Liver (tissue), 9 donors: Measurements from ENCODE around the gene PRSS27. TPM values are rescaled to one million over a fixed set of nuclear protein-coding genes. Genes with fewer than 3 reads are reported as not detected.
A peak's percentile ranks its signal among the peaks of the same experiment; 100 is the strongest.

Experiments
- DNase-seq: peaks from one replicate; pipeline ENCODE4 v3.0.0-alpha.2; 2017; ENCODE audit warnings: low spot score
- H3K27ac ChIP-seq, 2 donors: one replicate each; pipeline ENCODE4 v1.7.0; 2013; ENCODE audit warnings: inconsistent platforms in 2 of 2, low read length in 2 of 2, control low read depth in 1 of 2, low read depth in 1 of 2, mild to moderate bottlenecking in 1 of 2
- H3K27me3 ChIP-seq, 4 donors: one replicate each; pipeline versions ENCODE4 v1.6.1 to v1.7.0; 2013; ENCODE audit warnings: low read length in 3 of 4, inconsistent platforms in 1 of 4, mild to moderate bottlenecking in 1 of 4, moderate library complexity in 1 of 4; ENCODE audit not compliant: control insufficient read depth in 4 of 4, insufficient read depth in 4 of 4
- H3K36me3 ChIP-seq, 4 donors: one replicate each; pipeline versions ENCODE4 v1.6.1 to v1.7.0; 2013; ENCODE audit warnings: low read length in 3 of 4, mild to moderate bottlenecking in 3 of 4, low read depth in 1 of 4, moderate library complexity in 1 of 4; ENCODE audit not compliant: control insufficient read depth in 4 of 4, insufficient read depth in 3 of 4
- H3K4me1 ChIP-seq, 4 donors: one replicate each; pipeline versions ENCODE4 v1.6.1 to v1.7.0; 2013; ENCODE audit warnings: low read length in 3 of 4, mild to moderate bottlenecking in 3 of 4, moderate library complexity in 1 of 4; ENCODE audit not compliant: control insufficient read depth in 4 of 4, insufficient read depth in 4 of 4
- H3K4me3 ChIP-seq, 3 donors: one replicate each; pipeline versions ENCODE4 v1.6.1 to v1.7.0; 2013; ENCODE audit warnings: low read length in 3 of 3, control low read depth in 1 of 3, low read depth in 1 of 3, mild to moderate bottlenecking in 1 of 3
- H3K9ac ChIP-seq, 2 donors: one replicate each; pipeline ENCODE4 v1.7.0; 2013; ENCODE audit warnings: low read length in 2 of 2, mild to moderate bottlenecking in 2 of 2, moderate library complexity in 2 of 2, control low read depth in 1 of 2, low read depth in 1 of 2
- H3K9me3 ChIP-seq, 4 donors: one replicate each; pipeline versions ENCODE4 v1.6.1 to v1.7.0; 2013; ENCODE audit warnings: low read length in 3 of 4; ENCODE audit not compliant: control insufficient read depth in 4 of 4
- ATF3 ChIP-seq: IDR thresholded peaks from 2 replicates; pipeline ENCODE4 v1.6.1; 2016; ENCODE audit warnings: antibody characterized with exemption
- CTCF ChIP-seq: fragments of 150-350 bp; IDR thresholded peaks from 2 replicates; pipeline ENCODE4 v1.5.1; 2017; ENCODE audit warnings: improper control_type of control experiment, low read depth, low read length; ENCODE audit not compliant: missing input control
- EGR1 ChIP-seq, 2 donors: IDR thresholded peaks; 2 replicates each; pipeline ENCODE4 v1.6.1; 2016 to 2018; ENCODE audit warnings: antibody characterized with exemption in 2 of 2, low read depth in 2 of 2
- FOXA1 ChIP-seq: IDR thresholded peaks from 2 replicates; pipeline ENCODE4 v1.6.1; 2016; ENCODE audit warnings: antibody characterized with exemption
- FOXA2 ChIP-seq: IDR thresholded peaks from 2 replicates; pipeline ENCODE4 v1.6.1; 2016; ENCODE audit warnings: antibody characterized with exemption
- GABPA ChIP-seq, 2 donors: IDR thresholded peaks in 1 of 2; conservative IDR thresholded peaks in 1 of 2; 2 replicates each; pipeline ENCODE4 v1.6.1; 2016; ENCODE audit warnings: antibody characterized with exemption in 2 of 2, mild to moderate bottlenecking in 1 of 2, moderate library complexity in 1 of 2
- HNF4A ChIP-seq, 2 donors: conservative IDR thresholded peaks; 2 replicates each; pipeline ENCODE4 v1.6.1; 2016; ENCODE audit warnings: antibody characterized with exemption in 2 of 2, mild to moderate bottlenecking in 2 of 2
- HNF4G ChIP-seq: IDR thresholded peaks from 2 replicates; pipeline ENCODE4 v1.6.1; 2016; ENCODE audit warnings: antibody characterized with exemption
- JUND ChIP-seq, 2 donors: IDR thresholded peaks; 2 replicates each; pipeline ENCODE4 v1.6.1; 2016; ENCODE audit warnings: antibody characterized with exemption in 2 of 2
- MAX ChIP-seq: IDR thresholded peaks from 2 replicates; pipeline ENCODE4 v1.6.1; 2016; ENCODE audit warnings: antibody characterized with exemption
- NR2F2 ChIP-seq: IDR thresholded peaks from 2 replicates; pipeline ENCODE4 v1.6.1; 2016; ENCODE audit warnings: antibody characterized with exemption
- RAD21 ChIP-seq, 2 donors: IDR thresholded peaks; 2 replicates each; pipeline ENCODE4 v1.6.1; 2016; ENCODE audit warnings: antibody characterized with exemption in 2 of 2, mild to moderate bottlenecking in 2 of 2
- RXRA ChIP-seq, 2 donors: IDR thresholded peaks; 2 replicates each; pipeline ENCODE4 v1.6.1; 2017 to 2018; ENCODE audit warnings: antibody characterized with exemption in 2 of 2, mild to moderate bottlenecking in 1 of 2
- SP1 ChIP-seq: IDR thresholded peaks from 2 replicates; pipeline ENCODE4 v1.6.1; 2018; ENCODE audit warnings: antibody characterized with exemption, mild to moderate bottlenecking
- TAF1 ChIP-seq: conservative IDR thresholded peaks from 2 replicates; pipeline ENCODE4 v1.6.1; 2016; ENCODE audit warnings: antibody characterized with exemption, mild to moderate bottlenecking
- YY1 ChIP-seq: IDR thresholded peaks from 2 replicates; pipeline ENCODE4 v1.6.1; 2016; ENCODE audit warnings: antibody characterized with exemption, mild to moderate bottlenecking
- WGBS: extraction: QIAGEN DNeasy Blood & Tissue Kit; methylation state at CpG from one replicate; pipeline ENCODE4 v1.1.7; 2013; 5-methylcytosine and 5-hydroxymethylcytosine counted together
- polyA plus RNA-seq, 2 donors: library from polyadenylated mRNA; stranded (reverse) in 1 of 2; unstranded in 1 of 2; fragments of 200-250 nt in 1 of 2; fragments of >200 nt in 1 of 2; fragmentation: Nextera tagmentation in 1 of 2; extraction: Ambion mirVana in 1 of 2; gene quantifications; one replicate each; pipeline versions ENCODE4 v1.2.1 to v1.2.3, GENCODE V29; 2013 to 2015
- total RNA-seq, 2 donors: library from RNA; depleted of rRNA; stranded (reverse); fragments of >200 nt; gene quantifications; one replicate each; pipeline ENCODE4 v1.2.3, GENCODE V29; 2014
- TF ChIP-seq, protein P1 (sequence below): IDR thresholded peaks from 2 replicates; pipeline ENCODE4 v1.6.1; 2016; ENCODE audit warnings: antibody characterized with exemption, mild to moderate bottlenecking
- TF ChIP-seq, protein P2 (sequence below): IDR thresholded peaks from 2 replicates; pipeline ENCODE4 v1.6.1; 2016; ENCODE audit warnings: antibody characterized with exemption
- donor health status: healthy.
- donor health status: healthy.
- donor health status: healthy.
- donor health status: healthy.
- donor health status: healthy.

Gene PRSS27
- total RNA-seq: 1 to 10 TPM in 1 of 2 donors, under 1 TPM in 1; 0.05 to 1.5 TPM
- polyA plus RNA-seq: under 1 TPM in 1 of 2 donors, not detected in 1; 0.22 TPM

GRCh38 chr16:2720064-2720457, at the start of gene PRSS27:
Gene PRSS27 (minus strand): TSS chr16:2720224. CDS start chr16:2720160, 64 bp downstream.
- Histone ChIP-seq H3K27me3 (no peaks in the 10 kb centered on the region), H3K9ac (no peak within 1 kb of the TSS), H3K4me3 (peak within 1 kb of the TSS in 2 of 3 donors; percentile 51 to 83), H3K9me3 (no peaks in the 10 kb centered on the region), H3K4me1 (peaks cover 13 to 21% (median 18%) of the 10 kb centered on the region in 4 donors), H3K27ac (peak within 1 kb of the TSS; percentile 51 to 74), H3K36me3 (no peaks in the 10 kb centered on the region)
- DNase-seq: no peak
- TF ChIP-seq GABPA (IDR thresholded peaks at IDR 0.05 in 1 of 2, conservative IDR thresholded peaks at IDR 0.05 in 1 of 2) (no peak), CTCF (no peak), SP1 (no peak), NR2F2 (no peak), ATF3 (no peak), FOXA2 (no peak), EGR1 (IDR thresholded peaks at IDR 0.05; ENCODE audit: low read depth in 2 of 2) (no peak), YY1 (no peak), TAF1 (no peak), HNF4G (no peak), RAD21 (IDR thresholded peaks at IDR 0.05) (no peak), JUND (IDR thresholded peaks at IDR 0.05) (no peak), MAX (no peak), RXRA (IDR thresholded peaks at IDR 0.05) (no peak)
- TF ChIP-seq, protein P1, sequence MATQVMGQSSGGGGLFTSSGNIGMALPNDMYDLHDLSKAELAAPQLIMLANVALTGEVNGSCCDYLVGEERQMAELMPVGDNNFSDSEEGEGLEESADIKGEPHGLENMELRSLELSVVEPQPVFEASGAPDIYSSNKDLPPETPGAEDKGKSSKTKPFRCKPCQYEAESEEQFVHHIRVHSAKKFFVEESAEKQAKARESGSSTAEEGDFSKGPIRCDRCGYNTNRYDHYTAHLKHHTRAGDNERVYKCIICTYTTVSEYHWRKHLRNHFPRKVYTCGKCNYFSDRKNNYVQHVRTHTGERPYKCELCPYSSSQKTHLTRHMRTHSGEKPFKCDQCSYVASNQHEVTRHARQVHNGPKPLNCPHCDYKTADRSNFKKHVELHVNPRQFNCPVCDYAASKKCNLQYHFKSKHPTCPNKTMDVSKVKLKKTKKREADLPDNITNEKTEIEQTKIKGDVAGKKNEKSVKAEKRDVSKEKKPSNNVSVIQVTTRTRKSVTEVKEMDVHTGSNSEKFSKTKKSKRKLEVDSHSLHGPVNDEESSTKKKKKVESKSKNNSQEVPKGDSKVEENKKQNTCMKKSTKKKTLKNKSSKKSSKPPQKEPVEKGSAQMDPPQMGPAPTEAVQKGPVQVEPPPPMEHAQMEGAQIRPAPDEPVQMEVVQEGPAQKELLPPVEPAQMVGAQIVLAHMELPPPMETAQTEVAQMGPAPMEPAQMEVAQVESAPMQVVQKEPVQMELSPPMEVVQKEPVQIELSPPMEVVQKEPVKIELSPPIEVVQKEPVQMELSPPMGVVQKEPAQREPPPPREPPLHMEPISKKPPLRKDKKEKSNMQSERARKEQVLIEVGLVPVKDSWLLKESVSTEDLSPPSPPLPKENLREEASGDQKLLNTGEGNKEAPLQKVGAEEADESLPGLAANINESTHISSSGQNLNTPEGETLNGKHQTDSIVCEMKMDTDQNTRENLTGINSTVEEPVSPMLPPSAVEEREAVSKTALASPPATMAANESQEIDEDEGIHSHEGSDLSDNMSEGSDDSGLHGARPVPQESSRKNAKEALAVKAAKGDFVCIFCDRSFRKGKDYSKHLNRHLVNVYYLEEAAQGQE: no peak
- TF ChIP-seq, protein P2, sequence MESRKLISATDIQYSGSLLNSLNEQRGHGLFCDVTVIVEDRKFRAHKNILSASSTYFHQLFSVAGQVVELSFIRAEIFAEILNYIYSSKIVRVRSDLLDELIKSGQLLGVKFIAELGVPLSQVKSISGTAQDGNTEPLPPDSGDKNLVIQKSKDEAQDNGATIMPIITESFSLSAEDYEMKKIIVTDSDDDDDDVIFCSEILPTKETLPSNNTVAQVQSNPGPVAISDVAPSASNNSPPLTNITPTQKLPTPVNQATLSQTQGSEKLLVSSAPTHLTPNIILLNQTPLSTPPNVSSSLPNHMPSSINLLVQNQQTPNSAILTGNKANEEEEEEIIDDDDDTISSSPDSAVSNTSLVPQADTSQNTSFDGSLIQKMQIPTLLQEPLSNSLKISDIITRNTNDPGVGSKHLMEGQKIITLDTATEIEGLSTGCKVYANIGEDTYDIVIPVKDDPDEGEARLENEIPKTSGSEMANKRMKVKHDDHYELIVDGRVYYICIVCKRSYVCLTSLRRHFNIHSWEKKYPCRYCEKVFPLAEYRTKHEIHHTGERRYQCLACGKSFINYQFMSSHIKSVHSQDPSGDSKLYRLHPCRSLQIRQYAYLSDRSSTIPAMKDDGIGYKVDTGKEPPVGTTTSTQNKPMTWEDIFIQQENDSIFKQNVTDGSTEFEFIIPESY: no peak
- 89% methylated on average over 26 of the region's 26 CpGs for WGBS

- Histone ChIP-seq H3K27ac (no peak overlapping the region), H3K4me3 (no peak overlapping the region), H3K36me3 (peaks cover 43 to 90% (median 60%) of the 10 kb centered on the region in 4 donors), H3K9ac (no peak overlapping the region), H3K27me3 (no peaks in the 10 kb centered on the region), H3K9me3 (no peaks in the 10 kb centered on the region), H3K4me1 (peaks cover 0 to 2% (median 0%) of the 10 kb centered on the region in 4 donors)
- 83% methylated on average over 14 of the region's 14 CpGs for WGBS
- DNase-seq: no peak
- TF ChIP-seq SP1 (no peak), HNF4A (conservative IDR thresholded peaks at IDR 0.05) (no peak), RXRA (IDR thresholded peaks at IDR 0.05) (no peak), GABPA (IDR thresholded peaks at IDR 0.05 in 1 of 2, conservative IDR thresholded peaks at IDR 0.05 in 1 of 2) (no peak), HNF4G (no peak), FOXA1 (no peak), ATF3 (no peak), TAF1 (no peak)
- TF ChIP-seq, protein P2: no peak
- TF ChIP-seq, protein P1: no peak
These were observed 49.6 kb upstream of the PRSS27 start for GRCh38 chr16:2769675-2770056.
